HEK293 (cell line): ENCODE results near the gene ITPKA.

Source experiments
- MZF1 ChIP-seq: fragments of 450-650 bp; formaldehyde crosslinking; IDR thresholded peaks from 2 replicates; pipeline ENCODE4 v1.5.1; 2017; ENCODE audit warnings: missing biosample characterization, missing genetic modification characterization, borderline replicate concordance
- SETDB1 ChIP-seq: IDR thresholded peaks from one replicate; pipeline ENCODE4 v1.6.1; 2017; ENCODE audit warnings: mild to moderate bottlenecking, low read length, moderate library complexity, mixed read lengths; ENCODE audit not compliant: insufficient read length
- ZNF274 ChIP-seq, 2 experiments: fragments of 200-500 bp in 1 of 2; fragments of 450-650 bp in 1 of 2; sonication (Bioruptor generic) in 1 of 2; formaldehyde crosslinking in 1 of 2; IDR thresholded peaks; 2 replicates each; pipeline versions ENCODE4 v1.5.1 to v1.6.1; 2014 to 2016; ENCODE audit warnings: borderline replicate concordance in 1 of 2, inconsistent platforms in 1 of 2, low read length in 1 of 2, missing biosample characterization in 1 of 2, missing genetic modification characterization in 1 of 2
- ZNF416 ChIP-seq: fragments of 450-650 bp; formaldehyde crosslinking; IDR thresholded peaks from 2 replicates; pipeline ENCODE4 v1.5.1; 2016; ENCODE audit warnings: missing biosample characterization, missing genetic modification characterization
- ZNF488 ChIP-seq: fragments of 450-650 bp; formaldehyde crosslinking; IDR thresholded peaks from 2 replicates; pipeline ENCODE4 v1.5.1; 2016; ENCODE audit warnings: missing biosample characterization, missing genetic modification characterization
- ZNF571 ChIP-seq: fragments of 450-650 bp; formaldehyde crosslinking; IDR thresholded peaks from 2 replicates; pipeline ENCODE4 v1.5.0; 2017; ENCODE audit warnings: missing biosample characterization, missing genetic modification characterization

- TF ChIP-seq ZNF571 (tag by site-specific recombination) (no peak), ZNF488 (tag by site-specific recombination) (no peak), ZNF274 (IDR thresholded peaks at IDR 0.05; ENCODE audit: low read length) (no peak), ZNF274 (tag by site-specific recombination; IDR thresholded peaks at IDR 0.05; ENCODE audit: borderline replicate concordance) (no peak), SETDB1 (no peak), MZF1 (tag by site-specific recombination) (no peak), ZNF416 (tag by site-specific recombination) (no peak)
These were observed 36.8 kb downstream of the ITPKA start for GRCh38 chr15:41530363-41530956.
